ENCODE results near the gene BTBD19. TPM values are rescaled to one million over a fixed set of nuclear protein-coding genes. Genes with fewer than 3 reads are reported as not detected.

The BTBD19 gene
- total and polyA plus RNA-seq, 9 of the 15 experiments (the other 6 are each of a cell fraction or from before 2014, with no cell fraction given), result 0.22 to 2.0 (median 0.95) TPM

GRCh38 chr1:44807364-44808062 lies 810 bp upstream of the BTBD19 start (continued):
- TF ChIP-seq DIDO1 (tag; IDR thresholded peaks at IDR 0.05; ENCODE audit: low read depth), result peak; percentile 67
- peak in 1 of 2 experiments; percentile 79; a peak in 1 of 4 replicates for TF ChIP-seq KDM4B (IDR thresholded peaks at IDR 0.05; ENCODE audit: borderline replicate concordance in 2 of 2, low read depth in 1 of 2)
- peak; percentile 68; the same call in 1 of the 2 replicates for TF ChIP-seq PHF8 (IDR thresholded peaks at IDR 0.05; ENCODE audit: borderline replicate concordance, low read length)
- no peak for TF ChIP-seq MYBL2 (IDR thresholded peaks at IDR 0.05; ENCODE audit: low read depth)
- no peak for TF ChIP-seq MYBL2 (CRISPR knock-in tag; IDR thresholded peaks at IDR 0.05; ENCODE audit: borderline replicate concordance)
- peak; percentile 99 for TF ChIP-seq TFAP4 (CRISPR knock-in tag; IDR thresholded peaks at IDR 0.05; ENCODE audit: borderline replicate concordance)
- no peak for TF ChIP-seq JUNB (CRISPR knock-in tag; conservative IDR thresholded peaks at IDR 0.05)
- peak; percentile 97; the same call in 1 of the 2 replicates for TF ChIP-seq E2F5 (CRISPR knock-in tag; IDR thresholded peaks at IDR 0.05)
- peak; percentile 88 for TF ChIP-seq BMI1 (IDR thresholded peaks at IDR 0.05; ENCODE audit: low read length)
- TF ChIP-seq LCOR (CRISPR knock-in tag; IDR thresholded peaks at IDR 0.05), result peak; percentile 98
- no peak; the same call in 1 of the 2 replicates for TF ChIP-seq ZNF77 (CRISPR knock-in tag; IDR thresholded peaks at IDR 0.05)
- peak; percentile 5; the same call in 1 of the 2 replicates for TF ChIP-seq MTA2 (IDR thresholded peaks at IDR 0.05; ENCODE audit: low read depth)
- TF ChIP-seq REST (IDR thresholded peaks at IDR 0.05; ENCODE audit: borderline replicate concordance), result no peak; the same call in 1 of the 2 replicates
- TF ChIP-seq REST (CRISPR knock-in tag; IDR thresholded peaks at IDR 0.05; ENCODE audit: low read depth), result no peak
- TF ChIP-seq MTA1 (IDR thresholded peaks at IDR 0.05; ENCODE audit: borderline replicate concordance), result no peak
- peak; percentile 73 for TF ChIP-seq ZBTB9 (CRISPR knock-in tag; IDR thresholded peaks at IDR 0.05)
- no peak for TF ChIP-seq CBFA2T2 (conservative IDR thresholded peaks at IDR 0.05)

All from K562 (cell line).